Measurements from ENCODE around the gene PGAP3.

DNA sequence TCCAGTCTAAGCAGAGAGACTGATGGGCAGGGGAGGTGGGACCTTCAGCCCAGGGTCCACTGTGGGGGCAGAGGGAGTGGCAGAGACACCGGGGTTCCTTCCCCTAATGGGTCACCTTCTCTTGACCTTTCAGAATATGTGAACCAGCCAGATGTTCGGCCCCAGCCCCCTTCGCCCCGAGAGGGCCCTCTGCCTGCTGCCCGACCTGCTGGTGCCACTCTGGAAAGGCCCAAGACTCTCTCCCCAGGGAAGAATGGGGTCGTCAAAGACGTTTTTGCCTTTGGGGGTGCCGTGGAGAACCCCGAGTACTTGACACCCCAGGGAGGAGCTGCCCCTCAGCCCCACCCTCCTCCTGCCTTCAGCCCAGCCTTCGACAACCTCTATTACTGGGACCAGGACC is 39.7 kb upstream of the PGAP3 start:
- TF ChIP-seq, protein P1, sequence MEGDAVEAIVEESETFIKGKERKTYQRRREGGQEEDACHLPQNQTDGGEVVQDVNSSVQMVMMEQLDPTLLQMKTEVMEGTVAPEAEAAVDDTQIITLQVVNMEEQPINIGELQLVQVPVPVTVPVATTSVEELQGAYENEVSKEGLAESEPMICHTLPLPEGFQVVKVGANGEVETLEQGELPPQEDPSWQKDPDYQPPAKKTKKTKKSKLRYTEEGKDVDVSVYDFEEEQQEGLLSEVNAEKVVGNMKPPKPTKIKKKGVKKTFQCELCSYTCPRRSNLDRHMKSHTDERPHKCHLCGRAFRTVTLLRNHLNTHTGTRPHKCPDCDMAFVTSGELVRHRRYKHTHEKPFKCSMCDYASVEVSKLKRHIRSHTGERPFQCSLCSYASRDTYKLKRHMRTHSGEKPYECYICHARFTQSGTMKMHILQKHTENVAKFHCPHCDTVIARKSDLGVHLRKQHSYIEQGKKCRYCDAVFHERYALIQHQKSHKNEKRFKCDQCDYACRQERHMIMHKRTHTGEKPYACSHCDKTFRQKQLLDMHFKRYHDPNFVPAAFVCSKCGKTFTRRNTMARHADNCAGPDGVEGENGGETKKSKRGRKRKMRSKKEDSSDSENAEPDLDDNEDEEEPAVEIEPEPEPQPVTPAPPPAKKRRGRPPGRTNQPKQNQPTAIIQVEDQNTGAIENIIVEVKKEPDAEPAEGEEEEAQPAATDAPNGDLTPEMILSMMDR (conservative IDR thresholded peaks at IDR 0.05; ENCODE audit: low read depth, low read length): no peak
- TF ChIP-seq EZH2 (IDR thresholded peaks at IDR 0.05; ENCODE audit: low read length, unreplicated experiment): no peak
- TF ChIP-seq EZH2phosphoT487 (IDR thresholded peaks at IDR 0.05; ENCODE audit: borderline replicate concordance, low read length): no peak

All from PC-3 (cell line).